ENCODE measurements around the gene AKAP7.

The AKAP7 gene

DNA sequence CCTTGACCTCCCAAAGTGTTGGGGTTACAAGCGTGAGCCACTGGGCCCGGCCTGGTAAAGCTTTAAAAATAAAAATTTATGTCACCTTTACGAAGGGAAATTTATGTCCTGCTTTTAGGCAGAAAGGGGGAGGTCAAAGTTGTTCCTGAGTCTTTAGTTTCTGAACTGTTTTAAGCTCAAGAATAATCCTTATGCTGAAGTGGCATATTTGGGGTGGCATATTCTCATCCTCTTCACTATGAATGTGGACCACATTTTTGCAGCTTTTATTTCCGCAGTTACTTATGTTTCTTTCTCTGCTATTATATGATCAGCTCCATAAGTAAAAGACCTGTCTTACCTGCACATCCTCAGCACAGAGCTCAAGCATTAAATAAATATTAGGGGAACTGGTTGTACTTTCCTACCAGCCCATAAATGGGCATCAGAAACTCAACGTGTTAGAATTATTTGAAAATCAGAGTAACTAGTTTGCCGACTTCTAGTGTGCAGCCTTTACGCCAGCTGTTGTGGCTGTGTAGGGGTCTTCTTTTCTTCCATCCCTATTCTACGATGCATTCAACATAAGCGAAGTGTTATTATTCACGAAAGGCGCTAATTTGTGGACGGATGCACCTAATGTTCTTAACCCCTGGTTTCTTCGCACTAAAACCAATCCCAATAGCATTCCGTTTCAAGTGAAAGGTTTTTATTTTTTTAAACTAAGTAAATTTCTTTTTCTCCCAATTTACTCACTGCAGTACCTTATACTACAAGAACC, 867 bp upstream of the AKAP7 start:
- no peak for DNase-seq

DNA sequence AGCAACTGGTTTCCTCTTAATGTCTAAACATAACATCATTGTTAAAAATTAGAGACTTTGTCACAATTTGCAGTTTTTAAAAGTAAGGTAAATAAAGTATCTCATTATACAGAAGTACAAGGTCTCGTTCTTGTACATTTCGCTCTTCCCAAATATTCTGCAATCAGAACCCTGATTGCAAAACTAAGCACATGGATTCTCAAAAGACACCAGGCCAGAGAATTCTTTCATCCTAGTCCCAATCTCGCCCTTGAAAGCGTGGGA, 355 bp upstream of the AKAP7 start:
- no peak for DNase-seq

DNA sequence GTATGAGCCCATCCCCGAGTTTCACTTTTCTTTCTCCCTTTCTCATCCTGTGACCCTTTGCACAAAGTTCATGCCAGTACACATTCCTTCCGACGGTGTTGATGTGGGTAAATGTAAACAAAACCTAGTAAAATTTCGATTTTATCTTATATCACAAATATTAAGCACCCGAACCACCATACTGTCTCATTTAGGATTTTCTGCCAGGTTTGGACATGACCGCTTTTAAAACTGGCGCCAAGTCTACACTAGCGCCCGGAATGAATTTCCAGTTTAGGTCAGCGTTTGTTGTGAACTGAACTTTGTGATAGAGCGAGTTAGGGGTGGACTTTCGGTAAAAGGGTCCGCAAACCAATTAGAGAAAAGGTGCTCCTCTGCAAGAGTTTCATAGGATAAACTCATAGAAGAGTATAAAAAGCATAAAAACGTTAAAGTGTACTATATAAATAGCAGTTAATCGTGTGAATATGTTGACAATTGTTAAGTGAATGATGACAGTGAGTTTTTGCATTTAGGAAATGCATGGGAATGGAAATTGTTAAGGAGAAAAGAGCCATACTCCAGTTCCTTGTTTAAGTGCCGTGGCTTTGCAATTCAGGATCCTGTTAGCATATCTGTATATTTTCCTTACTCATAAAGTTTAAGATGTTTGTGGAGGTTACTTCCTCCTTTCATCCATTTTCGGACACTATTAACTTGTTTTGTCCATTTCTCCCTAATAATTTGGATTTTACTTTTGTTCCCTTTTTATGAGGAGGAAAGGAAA, 937 bp downstream of the AKAP7 start:
- no peak for DNase-seq

DNA sequence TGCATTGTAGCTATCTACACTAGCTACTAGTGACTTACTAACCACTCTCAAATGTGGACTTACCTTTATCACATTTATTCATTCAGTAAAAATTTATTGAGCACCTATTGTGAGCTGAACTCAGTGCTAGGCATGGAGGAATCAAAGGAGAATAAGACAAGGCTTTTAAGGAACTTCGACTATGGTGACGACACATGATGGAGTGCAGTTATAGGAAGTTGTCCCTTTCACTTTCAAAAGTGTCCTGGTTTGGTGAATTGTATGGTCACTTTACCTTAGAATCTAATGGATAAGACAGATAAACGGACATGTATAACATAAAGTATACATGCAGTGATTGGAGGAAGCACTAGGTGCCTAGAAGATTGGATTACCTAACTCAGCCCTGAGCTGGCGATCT, 4.3 kb downstream of the AKAP7 start:
- DNase-seq = no peak

DNA sequence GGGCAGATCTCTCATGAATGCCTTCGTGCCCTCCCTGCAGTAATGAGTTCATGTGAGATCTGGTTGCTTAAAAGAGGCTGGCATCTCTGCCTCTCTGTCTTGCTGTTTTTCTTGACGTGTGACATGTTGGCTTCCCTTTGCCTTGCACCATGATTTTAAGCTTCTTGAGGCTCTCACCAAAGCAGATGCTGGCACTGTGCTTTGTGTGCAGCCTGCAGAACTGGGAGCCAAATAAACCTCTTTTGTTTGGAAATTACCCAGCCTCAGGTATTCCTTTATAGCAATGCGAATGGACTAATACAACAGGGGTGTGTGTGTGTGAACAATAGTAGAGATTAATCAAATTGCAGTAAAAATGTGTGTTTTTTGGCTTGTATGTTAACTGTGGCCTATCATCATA, 8.1 kb downstream of the AKAP7 start:
- DNase-seq = no peak

DNA sequence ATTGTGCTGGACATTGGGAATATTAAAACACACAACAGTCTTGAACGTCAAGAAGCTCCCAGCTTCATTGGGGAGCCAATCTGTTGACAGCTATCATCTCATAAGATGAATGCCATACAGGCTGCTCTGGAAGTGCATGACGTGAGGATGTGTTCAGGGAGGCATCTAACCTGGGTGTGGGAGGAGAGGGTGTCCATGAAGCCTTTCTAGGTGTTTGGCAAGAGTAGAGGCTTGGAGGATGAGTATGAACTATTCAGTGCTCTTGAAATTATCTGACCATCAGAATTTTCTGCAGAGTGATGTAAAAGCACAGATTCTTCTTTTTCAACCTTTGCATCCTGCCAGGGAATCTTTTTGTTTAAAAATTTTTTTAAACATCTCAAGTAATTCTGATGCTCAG, 11.6 kb downstream of the AKAP7 start:
- no peak for DNase-seq

DNA sequence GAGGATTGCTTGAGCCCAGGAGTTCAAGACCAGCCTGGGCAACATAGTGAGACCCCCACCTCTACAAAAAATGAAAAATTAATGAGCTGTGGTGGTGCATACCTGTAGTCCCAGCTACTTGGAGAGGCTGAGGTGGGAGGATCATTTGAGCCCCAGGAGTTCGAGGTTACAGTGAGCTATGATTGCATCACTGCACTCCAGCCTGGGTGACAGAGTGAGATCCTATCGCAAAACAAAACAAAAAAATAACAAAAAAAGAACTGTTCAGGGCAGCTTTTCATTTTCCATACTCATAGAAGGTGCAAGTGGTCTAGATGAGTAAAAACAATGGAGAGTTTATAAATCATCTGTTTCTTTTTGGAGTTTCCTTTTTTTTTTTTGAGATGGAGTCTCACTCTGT, 21.1 kb downstream of the AKAP7 start:
- no peak for DNase-seq

DNA sequence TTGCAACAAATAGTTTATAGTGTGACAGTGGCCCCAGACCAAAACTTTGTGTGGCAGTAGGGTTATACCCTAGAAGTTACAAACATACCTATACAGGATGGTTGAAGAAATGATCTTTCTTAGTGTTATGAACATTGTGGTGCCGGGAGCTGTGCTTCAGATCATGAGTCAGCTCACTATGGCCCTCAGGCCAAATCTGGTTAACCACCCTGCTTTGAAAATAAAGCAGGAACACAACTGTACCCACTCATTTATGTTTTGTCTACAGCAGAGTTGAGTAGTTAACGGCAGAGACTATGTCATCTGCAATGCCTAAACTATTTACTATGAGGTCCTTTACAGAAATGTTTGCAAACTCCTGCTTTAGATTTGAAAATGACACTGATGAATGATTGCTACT, 24.3 kb downstream of the AKAP7 start:
- DNase-seq = no peak

DNA sequence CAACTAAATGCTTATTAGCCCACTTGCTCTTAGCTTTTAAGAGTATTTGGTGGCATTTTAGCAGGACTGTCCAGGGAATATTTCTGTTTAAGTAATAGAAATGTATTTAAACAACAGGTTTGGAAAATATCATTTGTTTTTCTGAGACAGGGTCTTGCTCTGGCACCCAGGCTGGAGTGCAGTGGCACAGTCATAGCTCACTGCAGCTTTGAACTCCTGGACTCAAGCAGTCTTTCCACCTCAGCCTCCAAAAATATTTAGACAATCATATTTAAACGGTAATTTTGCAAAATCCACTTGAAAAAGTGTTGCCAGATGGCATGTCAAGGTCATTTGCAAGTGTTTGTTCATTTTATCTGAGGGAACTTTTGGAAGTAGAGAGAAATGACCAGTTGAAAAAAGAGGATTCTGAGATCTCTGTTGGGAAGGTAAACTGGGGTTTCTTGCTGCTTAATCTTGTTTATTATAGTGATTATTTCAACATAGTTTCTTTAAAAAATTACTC, 25.0 kb downstream of the AKAP7 start:
- no peak for DNase-seq

DNA sequence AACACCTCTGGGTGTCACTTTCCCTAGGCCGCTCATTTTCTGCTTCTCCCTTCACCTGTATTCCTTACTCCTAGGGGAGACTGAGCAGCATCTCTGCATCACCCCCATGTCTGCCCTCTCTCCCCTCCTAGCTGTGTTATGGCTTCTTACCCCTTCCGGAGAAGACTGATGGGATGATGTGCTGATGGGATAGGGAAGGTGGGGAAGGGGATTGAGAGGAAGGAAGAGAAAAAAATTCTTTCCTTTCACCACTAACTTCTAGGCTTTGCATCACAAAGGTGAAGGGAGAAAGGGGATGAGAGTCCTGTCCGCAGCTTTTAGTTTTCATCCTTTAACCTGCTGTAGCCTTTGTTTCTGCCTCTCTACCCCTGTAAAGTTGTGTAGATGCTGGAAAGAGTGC, 26.7 kb downstream of the AKAP7 start:
- no peak for DNase-seq

DNA sequence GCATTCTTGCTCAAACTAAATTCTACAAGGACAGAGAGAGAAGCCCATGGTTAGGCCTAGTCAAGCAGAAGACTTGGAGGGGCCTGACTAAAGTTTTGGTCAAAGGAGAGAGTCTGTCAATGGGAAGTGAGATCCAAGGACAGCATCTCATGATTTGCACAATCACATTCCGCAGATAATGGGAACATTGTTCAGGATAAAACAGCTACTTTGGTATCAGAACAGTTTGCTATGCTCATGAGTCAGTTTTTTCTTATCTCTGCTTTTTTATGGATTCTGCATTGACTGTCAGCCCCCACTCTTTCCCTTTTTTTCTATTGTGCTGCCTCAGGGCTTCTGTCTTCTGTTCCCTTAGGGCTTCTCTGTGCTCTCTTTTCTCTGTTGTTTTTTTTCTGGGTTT, 28.6 kb downstream of the AKAP7 start:
- DNase-seq = no peak

DNA sequence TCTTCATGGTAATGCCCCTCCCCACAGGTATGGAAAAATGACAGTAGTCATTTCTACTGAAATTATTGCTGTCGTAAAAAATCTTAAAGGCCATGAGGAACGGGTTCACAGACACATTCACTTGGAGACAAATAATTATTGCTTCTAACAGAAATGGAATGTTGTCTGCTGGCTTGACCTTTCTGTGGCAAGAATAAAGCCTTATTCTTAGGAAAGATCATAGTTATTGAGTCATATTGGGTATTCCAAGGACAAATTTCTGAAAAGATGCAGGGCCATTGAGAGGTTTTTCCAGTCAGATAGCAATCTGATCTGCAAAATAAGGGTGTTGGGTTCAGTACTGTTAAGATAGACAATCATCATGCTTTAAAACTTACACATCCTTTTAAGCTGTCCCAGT, 29.2 kb downstream of the AKAP7 start:
- DNase-seq = no peak

DNA sequence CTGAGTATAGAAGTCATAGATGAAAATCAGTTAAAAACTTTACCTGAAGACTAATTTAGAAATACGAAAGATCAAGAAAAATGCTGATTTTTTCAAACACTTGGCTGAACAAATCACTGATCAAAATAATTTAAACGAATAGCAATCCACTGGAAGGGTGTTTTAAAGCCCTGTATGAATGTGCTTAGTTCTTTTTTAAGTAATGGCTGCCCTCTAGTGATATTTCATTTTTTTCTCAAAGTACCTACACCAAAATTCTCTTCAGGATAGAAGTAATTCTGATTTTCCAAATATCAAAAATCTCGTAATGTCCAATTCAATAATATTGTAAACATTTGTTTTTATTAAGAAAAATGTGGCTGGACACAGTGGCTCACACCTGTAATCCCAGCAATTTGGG, 32.5 kb downstream of the AKAP7 start:
- DNase-seq = no peak

DNA sequence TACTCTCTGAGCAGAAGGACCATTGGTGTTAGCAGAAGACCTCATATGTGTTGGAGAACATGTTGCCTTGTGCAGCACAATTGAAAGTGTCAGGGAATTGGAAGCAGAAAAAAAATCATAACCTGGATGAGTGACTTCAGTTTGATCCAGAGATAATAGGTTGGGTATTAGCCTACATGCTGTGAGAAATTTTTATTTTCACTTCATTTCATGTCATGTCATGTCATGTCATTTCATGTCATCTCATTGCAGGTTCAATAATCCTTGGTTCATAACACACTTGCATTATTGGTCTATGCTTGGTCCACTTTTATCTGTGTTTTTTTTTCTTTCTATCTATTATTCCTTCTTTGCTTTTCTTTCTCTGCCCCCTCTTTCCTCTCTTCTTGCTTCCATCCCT, 34.3 kb downstream of the AKAP7 start:
- DNase-seq = no peak

DNA sequence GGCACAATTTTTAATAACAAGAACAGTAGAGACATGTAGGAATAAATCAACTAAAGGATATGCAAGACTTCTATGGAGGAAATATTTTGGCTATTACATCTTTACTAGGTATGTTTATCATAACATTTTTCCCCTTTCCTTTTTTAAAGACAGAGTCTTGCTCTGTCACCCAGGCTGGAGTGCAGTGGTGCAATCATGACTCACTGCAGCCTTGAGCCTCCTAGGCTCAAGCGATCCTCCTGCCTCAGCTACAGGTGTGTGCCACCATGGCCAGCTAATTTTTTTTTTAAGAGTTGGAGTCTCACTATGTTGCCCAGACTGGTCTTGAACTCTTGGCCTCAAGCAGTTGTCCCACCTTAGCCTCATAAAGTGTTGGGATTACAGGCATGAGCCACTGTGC, 37.0 kb downstream of the AKAP7 start:
- DNase-seq = no peak

DNA sequence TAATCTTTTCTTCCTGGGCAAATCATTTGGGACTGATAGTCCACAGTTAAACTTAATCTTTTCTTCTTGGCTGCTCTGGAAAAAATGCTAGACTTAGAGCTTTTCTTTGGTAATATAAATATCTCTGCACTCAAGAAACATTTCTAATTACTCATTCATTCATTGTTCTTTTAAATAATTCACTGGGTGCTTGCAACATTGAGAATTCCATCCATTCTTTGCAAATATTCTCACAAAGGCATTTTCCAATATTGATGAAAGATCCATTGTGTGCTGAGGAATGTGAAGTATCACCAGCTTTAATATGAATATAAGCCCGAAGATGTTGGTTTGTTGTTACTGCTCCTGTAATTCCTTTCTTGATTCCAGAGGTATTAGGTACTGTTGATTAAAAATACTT, 38.4 kb downstream of the AKAP7 start:
- DNase-seq = no peak

DNA sequence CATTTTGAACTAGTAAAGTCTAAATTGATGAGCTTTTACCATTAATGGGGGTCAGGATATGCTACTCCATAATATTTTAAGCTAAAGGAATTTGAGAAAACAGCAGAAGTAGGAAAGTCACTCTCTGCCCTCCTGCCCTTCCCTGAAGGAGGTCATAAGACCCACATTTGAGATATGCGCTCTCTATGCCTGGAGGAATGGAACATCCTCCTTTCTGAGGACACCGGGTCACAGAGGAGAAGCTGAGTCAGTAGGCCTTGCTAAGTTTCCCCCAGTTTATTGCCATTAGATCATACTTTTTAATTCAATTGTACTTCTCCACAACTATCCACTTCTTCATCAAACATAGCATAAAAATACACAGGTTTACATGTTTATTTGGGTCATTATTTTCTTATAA, 40.3 kb downstream of the AKAP7 start:
- no peak for DNase-seq

DNA sequence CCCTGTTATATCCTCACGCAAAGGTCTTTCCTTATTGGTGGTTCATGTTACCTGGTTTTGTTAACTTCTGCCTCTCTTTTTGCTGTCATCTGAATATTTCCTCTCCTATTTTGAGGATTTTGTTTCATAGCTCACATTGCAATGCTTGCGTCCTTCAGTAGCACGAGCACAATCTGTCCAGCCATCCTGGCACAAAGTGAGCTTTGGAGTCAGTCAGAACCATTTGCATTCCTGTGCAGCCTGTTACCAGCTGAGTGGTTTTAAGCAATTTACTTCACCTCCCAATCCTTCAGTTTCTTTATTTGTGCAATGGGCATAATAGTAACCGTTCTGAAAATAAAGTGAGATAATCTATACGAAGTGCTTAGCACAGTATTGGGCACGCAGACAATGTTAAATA, 42.7 kb downstream of the AKAP7 start:
- DNase-seq = no peak

DNA sequence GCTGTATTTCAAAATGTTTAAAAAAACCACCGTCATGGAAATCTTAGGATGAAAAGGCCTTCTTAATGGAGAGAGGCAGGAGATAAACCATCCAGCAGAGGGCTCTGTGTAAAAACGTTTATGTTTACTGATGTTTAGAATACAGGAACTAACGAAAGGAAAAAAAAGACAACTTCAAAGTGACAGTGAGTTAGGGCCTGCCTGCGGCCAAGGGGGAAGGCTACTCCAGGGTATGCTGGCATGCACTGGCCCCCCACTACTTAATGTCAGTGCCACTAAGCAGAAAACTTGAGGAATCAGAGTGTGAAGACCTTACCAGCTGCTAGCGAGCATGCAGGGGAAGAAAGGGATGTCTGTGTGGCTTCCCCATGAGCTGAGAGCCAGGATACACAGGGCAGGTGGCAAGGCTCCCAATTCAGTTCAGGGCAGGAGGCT, 47.7 kb downstream of the AKAP7 start:
- DNase-seq = peak; percentile 45

DNA sequence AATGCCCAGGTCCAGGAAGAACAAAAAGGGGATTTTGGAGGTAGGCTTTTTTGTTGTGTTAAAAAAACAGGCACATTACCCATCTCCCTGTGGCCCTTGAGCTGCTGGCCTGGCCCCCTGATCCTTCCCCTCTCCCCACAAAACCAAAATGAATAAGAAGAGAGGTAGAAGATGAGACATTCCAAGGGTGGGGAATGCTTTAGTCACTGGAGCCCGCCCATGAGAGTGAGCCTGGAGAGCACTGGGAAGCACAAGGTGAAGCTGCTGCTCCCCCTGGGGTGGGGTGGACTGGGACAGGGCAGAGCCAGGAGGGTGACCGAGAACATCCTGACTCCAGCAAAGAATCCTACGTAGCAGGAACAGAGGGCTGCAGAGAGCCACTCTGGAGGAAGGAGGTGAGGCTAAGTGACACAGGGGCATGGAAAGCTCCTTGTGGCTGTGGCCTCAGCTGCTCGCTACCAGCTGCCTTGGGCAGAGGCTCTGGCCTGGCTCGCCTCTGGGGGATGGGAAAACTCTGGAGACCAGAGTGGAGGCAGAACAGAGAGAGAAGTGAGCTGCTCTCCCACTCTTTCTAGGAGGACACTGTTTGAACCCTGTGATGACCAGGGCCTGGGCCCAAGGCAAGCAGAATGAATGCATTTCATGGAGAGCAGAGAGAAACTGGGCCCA, 48.3 kb downstream of the AKAP7 start:
- DNase-seq = no peak

DNA sequence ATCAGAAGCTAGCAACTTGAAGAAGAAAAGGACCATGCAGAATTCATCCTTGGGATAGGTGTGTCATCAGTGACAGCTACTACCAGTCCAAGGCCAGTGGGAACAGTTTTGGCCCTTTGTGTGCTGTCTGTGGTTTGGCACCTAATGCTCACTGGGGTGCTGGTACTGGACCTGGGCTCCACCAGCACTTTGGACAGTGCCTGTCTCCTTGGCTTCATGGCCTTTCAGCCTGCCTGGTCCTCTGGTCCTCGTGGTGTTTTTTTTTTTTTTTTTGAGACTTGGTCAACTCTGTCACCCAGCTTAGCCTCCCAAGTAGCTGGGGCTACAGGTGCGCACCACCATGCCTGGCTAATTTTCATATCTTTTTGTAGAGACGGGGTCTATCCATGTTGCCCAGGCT, 56.3 kb downstream of the AKAP7 start:
- DNase-seq = no peak

DNA sequence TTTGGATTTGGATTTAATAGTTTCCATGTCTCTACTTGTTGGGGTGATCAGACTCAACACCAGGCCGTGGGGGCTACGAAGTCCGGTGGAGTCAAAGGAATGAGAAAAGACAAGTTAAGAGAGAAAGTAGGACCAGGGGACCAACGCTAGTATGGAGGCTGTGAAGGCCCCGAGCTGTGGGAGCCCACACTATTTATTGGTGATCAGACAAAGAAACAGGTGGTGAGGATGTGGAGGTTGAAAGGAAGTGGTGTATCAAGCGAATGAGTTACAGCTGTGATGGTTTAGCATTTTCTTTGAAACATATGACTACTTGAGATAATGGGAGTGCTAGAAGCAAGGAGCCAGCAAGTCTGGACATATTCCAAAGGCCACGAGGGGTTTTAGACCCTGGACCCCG, 62.4 kb downstream of the AKAP7 start:
- peak; percentile 55 for DNase-seq

DNA sequence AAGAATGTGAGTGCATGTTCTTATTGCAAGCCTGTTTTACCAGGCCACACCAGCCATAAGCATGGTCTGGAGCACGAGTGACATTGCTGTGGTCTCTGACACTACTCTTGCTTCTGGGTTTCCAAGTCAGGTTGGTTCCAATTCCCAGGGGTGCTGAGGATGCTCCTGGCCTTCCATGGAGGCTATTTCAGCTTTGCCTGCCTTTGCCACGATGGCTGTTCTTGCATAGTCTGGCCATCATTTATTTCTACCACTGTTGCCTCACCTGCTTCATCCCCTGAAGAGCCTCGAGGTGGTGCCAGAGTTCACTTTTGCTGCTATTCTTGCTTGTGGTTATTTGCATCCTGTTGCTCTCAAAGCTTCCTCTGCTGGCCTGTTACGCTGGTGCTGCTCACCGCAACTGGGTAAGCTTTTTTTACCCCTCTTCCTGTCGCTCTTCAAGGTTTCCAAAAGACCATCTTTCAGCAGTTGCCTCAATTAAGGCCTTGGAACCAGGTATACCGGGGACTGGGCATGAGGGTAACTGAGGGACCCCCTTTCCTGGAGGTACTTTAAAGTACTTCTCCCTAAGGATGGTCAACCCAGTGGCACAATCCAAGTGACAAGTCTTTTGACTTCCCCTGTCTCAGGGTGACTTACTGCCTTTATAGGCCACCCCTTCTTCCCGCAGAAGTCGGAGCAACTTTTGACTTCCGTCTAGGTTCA, 64.5 kb downstream of the AKAP7 start:
- DNase-seq = peak; percentile 78

Data from CD4-positive, alpha-beta T cell treated with Interleukin-17A for 4 hours (primary cell).